Measurements from ENCODE around the gene RAB23. TPM values are rescaled to one million over a fixed set of nuclear protein-coding genes. Genes with fewer than 3 reads are reported as not detected.

Gene RAB23
- total RNA-seq, 1 donor from 2014 or later: 11.3 TPM

GRCh38 chr6:57173056-57173885 is 48.8 kb downstream of the RAB23 start:
- intact Hi-C loops (cut with DNase I): no loop called here
- Histone ChIP-seq H3K27ac (peak overlapping the region; percentile 76), H3K27me3 (ENCODE audit: low read depth) (no peaks in the 10 kb centered on the region), H3K9me3 (no peaks in the 10 kb centered on the region), H3K4me1 (peaks cover 17% of the 10 kb centered on the region), H3K4me3 (peak overlapping the region; percentile 61), H3K36me3 (no peaks in the 10 kb centered on the region)
- ATAC-seq: peak; percentile 32 to 44
- TF ChIP-seq CTCF (IDR thresholded peaks at IDR 0.05): no peak
- DNase-seq: no peak

- H3K27me3 ChIP-seq (ENCODE audit: low read depth): no peaks in the 10 kb centered on the region
- H3K4me1 ChIP-seq: peaks cover 17% of the 10 kb centered on the region
- H3K36me3 ChIP-seq: peaks cover 3% of the 10 kb centered on the region
- DNase-seq: peak; percentile 89
- peak within 1 kb of the TSS; percentile 76 for H3K27ac ChIP-seq
- intact Hi-C loops (cut with DNase I): no loop called here
- no peaks in the 10 kb centered on the region for H3K9me3 ChIP-seq
- peak; percentile 97 to 98 for ATAC-seq
- peak; percentile 17 for TF ChIP-seq CTCF (IDR thresholded peaks at IDR 0.05)
- peak within 1 kb of the TSS; percentile 61 for H3K4me3 ChIP-seq
Measured at GRCh38 chr6:57172136-57173055, 49.7 kb downstream of the RAB23 start, which contains the start of gene BAG2. Gene BAG2 (plus strand): TSS chr6:57172326. CDS start chr6:57172698, 372 bp downstream.

- intact Hi-C loops (cut with DNase I): no loop called here
- no peak for TF ChIP-seq CTCF (IDR thresholded peaks at IDR 0.05)
- H3K36me3 ChIP-seq: peaks cover 28% of the 10 kb centered on the region
Measured at GRCh38 chr6:57165080-57165479, 57.0 kb downstream of the RAB23 start.

GRCh38 chr6:57163956-57164355 is 58.2 kb downstream of the RAB23 start:
- intact Hi-C loops (cut with DNase I): no loop called here
- ATAC-seq (no peak), DNase-seq (no peak)
- Histone ChIP-seq H3K27ac (no peak overlapping the region), H3K4me3 (no peak overlapping the region), H3K4me1 (no peaks in the 10 kb centered on the region), H3K9me3 (peaks cover 6% of the 10 kb centered on the region), H3K27me3 (ENCODE audit: low read depth) (no peaks in the 10 kb centered on the region), H3K36me3 (peaks cover 28% of the 10 kb centered on the region)
- no peak for TF ChIP-seq CTCF (IDR thresholded peaks at IDR 0.05)

More at GRCh38 chr6:57165080-57165479, 57.0 kb downstream of the RAB23 start:
- H3K27me3 ChIP-seq (ENCODE audit: low read depth): no peaks in the 10 kb centered on the region
- no peak for ATAC-seq
- DNase-seq: no peak
- H3K27ac ChIP-seq: no peak overlapping the region
- peaks cover 6% of the 10 kb centered on the region for H3K9me3 ChIP-seq
- no peaks in the 10 kb centered on the region for H3K4me1 ChIP-seq
- H3K4me3 ChIP-seq: no peak overlapping the region

- Histone ChIP-seq H3K27me3 (ENCODE audit: low read depth) (no peaks in the 10 kb centered on the region), H3K36me3 (peaks cover 26% of the 10 kb centered on the region), H3K4me1 (no peaks in the 10 kb centered on the region), H3K27ac (no peak overlapping the region), H3K9me3 (peaks cover 6% of the 10 kb centered on the region), H3K4me3 (no peak overlapping the region)
- intact Hi-C loops (cut with DNase I): no loop called here
- no peak for ATAC-seq
- no peak for DNase-seq
- TF ChIP-seq CTCF (IDR thresholded peaks at IDR 0.05): no peak
Measured at GRCh38 chr6:57162516-57162915, 59.6 kb downstream of the RAB23 start.
